ENCODE measurements around the gene SV2C.

GRCh38 chr5:76223696-76224095 lies 140.5 kb downstream of the SV2C start:
- TF ChIP-seq L3MBTL2 (conservative IDR thresholded peaks at IDR 0.05) (no peak), SP1 (IDR thresholded peaks at IDR 0.05) (no peak), SUZ12 (IDR thresholded peaks at IDR 0.05) (no peak), FOXM1 (IDR thresholded peaks at IDR 0.05; ENCODE audit: borderline replicate concordance) (no peak), PKNOX1 (IDR thresholded peaks at IDR 0.05) (no peak), ELF4 (IDR thresholded peaks at IDR 0.05) (no peak), CTBP1 (IDR thresholded peaks at IDR 0.05; ENCODE audit: borderline replicate concordance) (no peak), ZNF384 (IDR thresholded peaks at IDR 0.05) (no peak), TARDBP (IDR thresholded peaks at IDR 0.05) (no peak), BHLHE40 (IDR thresholded peaks at IDR 0.05; ENCODE audit: borderline replicate concordance) (no peak), HDGF (IDR thresholded peaks at IDR 0.05; ENCODE audit: borderline replicate concordance) (no peak), FOXK2 (IDR thresholded peaks at IDR 0.05) (no peak), LEF1 (IDR thresholded peaks at IDR 0.05; ENCODE audit: borderline replicate concordance) (no peak), FOXA1 (IDR thresholded peaks at IDR 0.05) (no peak)

Data from HEK293T (cell line).